Liver (tissue), 3 donors: ENCODE data around the gene FKBP5.

ENCODE experiments used
- JUND ChIP-seq, 2 donors: IDR thresholded peaks; 2 replicates each; pipeline ENCODE4 v1.6.1; 2016; ENCODE audit warnings: antibody characterized with exemption in 2 of 2
- YY1 ChIP-seq: IDR thresholded peaks from 2 replicates; pipeline ENCODE4 v1.6.1; 2016; ENCODE audit warnings: antibody characterized with exemption, mild to moderate bottlenecking
- TF ChIP-seq, protein P1 (sequence below): fragments of 150-350 bp; IDR thresholded peaks from 2 replicates; pipeline ENCODE4 v1.5.1; 2017; ENCODE audit warnings: improper control_type of control experiment, low read depth, low read length; ENCODE audit not compliant: missing input control
- TF ChIP-seq, protein P2 (sequence below): IDR thresholded peaks from 2 replicates; pipeline ENCODE4 v1.6.1; 2016; ENCODE audit warnings: antibody characterized with exemption, mild to moderate bottlenecking
- donor health status: healthy.
- donor health status: healthy.

GRCh38 chr6:35711731-35712130 lies 23.0 kb upstream of the FKBP5 start:
- TF ChIP-seq, protein P1, sequence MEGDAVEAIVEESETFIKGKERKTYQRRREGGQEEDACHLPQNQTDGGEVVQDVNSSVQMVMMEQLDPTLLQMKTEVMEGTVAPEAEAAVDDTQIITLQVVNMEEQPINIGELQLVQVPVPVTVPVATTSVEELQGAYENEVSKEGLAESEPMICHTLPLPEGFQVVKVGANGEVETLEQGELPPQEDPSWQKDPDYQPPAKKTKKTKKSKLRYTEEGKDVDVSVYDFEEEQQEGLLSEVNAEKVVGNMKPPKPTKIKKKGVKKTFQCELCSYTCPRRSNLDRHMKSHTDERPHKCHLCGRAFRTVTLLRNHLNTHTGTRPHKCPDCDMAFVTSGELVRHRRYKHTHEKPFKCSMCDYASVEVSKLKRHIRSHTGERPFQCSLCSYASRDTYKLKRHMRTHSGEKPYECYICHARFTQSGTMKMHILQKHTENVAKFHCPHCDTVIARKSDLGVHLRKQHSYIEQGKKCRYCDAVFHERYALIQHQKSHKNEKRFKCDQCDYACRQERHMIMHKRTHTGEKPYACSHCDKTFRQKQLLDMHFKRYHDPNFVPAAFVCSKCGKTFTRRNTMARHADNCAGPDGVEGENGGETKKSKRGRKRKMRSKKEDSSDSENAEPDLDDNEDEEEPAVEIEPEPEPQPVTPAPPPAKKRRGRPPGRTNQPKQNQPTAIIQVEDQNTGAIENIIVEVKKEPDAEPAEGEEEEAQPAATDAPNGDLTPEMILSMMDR: no peak
- TF ChIP-seq YY1 (no peak), JUND (IDR thresholded peaks at IDR 0.05) (no peak)
- TF ChIP-seq, protein P2, sequence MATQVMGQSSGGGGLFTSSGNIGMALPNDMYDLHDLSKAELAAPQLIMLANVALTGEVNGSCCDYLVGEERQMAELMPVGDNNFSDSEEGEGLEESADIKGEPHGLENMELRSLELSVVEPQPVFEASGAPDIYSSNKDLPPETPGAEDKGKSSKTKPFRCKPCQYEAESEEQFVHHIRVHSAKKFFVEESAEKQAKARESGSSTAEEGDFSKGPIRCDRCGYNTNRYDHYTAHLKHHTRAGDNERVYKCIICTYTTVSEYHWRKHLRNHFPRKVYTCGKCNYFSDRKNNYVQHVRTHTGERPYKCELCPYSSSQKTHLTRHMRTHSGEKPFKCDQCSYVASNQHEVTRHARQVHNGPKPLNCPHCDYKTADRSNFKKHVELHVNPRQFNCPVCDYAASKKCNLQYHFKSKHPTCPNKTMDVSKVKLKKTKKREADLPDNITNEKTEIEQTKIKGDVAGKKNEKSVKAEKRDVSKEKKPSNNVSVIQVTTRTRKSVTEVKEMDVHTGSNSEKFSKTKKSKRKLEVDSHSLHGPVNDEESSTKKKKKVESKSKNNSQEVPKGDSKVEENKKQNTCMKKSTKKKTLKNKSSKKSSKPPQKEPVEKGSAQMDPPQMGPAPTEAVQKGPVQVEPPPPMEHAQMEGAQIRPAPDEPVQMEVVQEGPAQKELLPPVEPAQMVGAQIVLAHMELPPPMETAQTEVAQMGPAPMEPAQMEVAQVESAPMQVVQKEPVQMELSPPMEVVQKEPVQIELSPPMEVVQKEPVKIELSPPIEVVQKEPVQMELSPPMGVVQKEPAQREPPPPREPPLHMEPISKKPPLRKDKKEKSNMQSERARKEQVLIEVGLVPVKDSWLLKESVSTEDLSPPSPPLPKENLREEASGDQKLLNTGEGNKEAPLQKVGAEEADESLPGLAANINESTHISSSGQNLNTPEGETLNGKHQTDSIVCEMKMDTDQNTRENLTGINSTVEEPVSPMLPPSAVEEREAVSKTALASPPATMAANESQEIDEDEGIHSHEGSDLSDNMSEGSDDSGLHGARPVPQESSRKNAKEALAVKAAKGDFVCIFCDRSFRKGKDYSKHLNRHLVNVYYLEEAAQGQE: no peak
